ENCODE measurements around the gene ARMC7. TPM values are rescaled to one million over a fixed set of nuclear protein-coding genes. Genes with fewer than 3 reads are reported as not detected.

Gene ARMC7
- total and polyA plus RNA-seq, 10 of the 15 experiments (the other 5 are each of a cell fraction or from before 2014, with no cell fraction given) = 1.5 to 19.8 (median 6.3) TPM

- TF ChIP-seq, protein P1, sequence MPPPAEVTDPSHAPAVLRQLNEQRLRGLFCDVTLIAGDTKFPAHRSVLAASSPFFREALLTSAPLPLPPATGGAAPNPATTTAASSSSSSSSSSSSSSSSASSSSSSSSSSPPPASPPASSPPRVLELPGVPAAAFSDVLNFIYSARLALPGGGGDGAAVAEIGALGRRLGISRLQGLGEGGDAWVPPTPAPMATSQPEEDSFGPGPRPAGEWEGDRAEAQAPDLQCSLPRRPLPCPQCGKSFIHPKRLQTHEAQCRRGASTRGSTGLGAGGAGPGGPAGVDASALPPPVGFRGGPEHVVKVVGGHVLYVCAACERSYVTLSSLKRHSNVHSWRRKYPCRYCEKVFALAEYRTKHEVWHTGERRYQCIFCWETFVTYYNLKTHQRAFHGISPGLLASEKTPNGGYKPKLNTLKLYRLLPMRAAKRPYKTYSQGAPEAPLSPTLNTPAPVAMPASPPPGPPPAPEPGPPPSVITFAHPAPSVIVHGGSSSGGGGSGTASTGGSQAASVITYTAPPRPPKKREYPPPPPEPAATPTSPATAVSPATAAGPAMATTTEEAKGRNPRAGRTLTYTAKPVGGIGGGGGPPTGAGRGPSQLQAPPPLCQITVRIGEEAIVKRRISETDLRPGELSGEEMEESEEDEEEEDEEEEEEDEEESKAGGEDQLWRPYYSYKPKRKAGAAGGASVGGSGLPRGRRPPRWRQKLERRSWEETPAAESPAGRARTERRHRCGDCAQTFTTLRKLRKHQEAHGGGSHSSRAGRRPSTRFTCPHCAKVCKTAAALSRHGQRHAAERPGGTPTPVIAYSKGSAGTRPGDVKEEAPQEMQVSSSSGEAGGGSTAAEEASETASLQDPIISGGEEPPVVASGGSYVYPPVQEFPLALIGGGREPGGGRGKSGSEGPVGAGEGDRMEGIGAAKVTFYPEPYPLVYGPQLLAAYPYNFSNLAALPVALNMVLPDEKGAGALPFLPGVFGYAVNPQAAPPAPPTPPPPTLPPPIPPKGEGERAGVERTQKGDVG (CRISPR knock-in tag; IDR thresholded peaks at IDR 0.05) = no peak
- no peak for TF ChIP-seq ESRRA (IDR thresholded peaks at IDR 0.05; ENCODE audit: low read length)
- TF ChIP-seq CEBPB (IDR thresholded peaks at IDR 0.05; ENCODE audit: borderline replicate concordance in 1 of 2, low read depth in 2 of 2, low read length in 2 of 2) = no peak
- TF ChIP-seq ETV6 (conservative IDR thresholded peaks at IDR 0.05 in 1 of 2, IDR thresholded peaks at IDR 0.05 in 1 of 2; ENCODE audit: borderline replicate concordance in 1 of 2, low read depth in 1 of 2) = no peak
- TF ChIP-seq, protein P2, sequence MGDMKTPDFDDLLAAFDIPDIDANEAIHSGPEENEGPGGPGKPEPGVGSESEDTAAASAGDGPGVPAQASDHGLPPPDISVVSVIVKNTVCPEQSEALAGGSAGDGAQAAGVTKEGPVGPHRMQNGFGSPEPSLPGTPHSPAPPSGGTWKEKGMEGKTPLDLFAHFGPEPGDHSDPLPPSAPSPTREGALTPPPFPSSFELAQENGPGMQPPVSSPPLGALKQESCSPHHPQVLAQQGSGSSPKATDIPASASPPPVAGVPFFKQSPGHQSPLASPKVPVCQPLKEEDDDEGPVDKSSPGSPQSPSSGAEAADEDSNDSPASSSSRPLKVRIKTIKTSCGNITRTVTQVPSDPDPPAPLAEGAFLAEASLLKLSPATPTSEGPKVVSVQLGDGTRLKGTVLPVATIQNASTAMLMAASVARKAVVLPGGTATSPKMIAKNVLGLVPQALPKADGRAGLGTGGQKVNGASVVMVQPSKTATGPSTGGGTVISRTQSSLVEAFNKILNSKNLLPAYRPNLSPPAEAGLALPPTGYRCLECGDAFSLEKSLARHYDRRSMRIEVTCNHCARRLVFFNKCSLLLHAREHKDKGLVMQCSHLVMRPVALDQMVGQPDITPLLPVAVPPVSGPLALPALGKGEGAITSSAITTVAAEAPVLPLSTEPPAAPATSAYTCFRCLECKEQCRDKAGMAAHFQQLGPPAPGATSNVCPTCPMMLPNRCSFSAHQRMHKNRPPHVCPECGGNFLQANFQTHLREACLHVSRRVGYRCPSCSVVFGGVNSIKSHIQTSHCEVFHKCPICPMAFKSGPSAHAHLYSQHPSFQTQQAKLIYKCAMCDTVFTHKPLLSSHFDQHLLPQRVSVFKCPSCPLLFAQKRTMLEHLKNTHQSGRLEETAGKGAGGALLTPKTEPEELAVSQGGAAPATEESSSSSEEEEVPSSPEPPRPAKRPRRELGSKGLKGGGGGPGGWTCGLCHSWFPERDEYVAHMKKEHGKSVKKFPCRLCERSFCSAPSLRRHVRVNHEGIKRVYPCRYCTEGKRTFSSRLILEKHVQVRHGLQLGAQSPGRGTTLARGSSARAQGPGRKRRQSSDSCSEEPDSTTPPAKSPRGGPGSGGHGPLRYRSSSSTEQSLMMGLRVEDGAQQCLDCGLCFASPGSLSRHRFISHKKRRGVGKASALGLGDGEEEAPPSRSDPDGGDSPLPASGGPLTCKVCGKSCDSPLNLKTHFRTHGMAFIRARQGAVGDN (IDR thresholded peaks at IDR 0.05) = peak; percentile 84
- TF ChIP-seq EZH2 (IDR thresholded peaks at IDR 0.05; ENCODE audit: borderline replicate concordance, control insufficient read depth, low read depth, low read length) = no peak
- TF ChIP-seq ZZZ3 (IDR thresholded peaks at IDR 0.05; ENCODE audit: control insufficient read depth, insufficient read length, low read depth) = no peak
- no peak for TF ChIP-seq ATF2 (IDR thresholded peaks at IDR 0.05; ENCODE audit: low read length)
- peak; percentile 74; the same call in 1 of the 2 replicates for TF ChIP-seq HDGF (IDR thresholded peaks at IDR 0.05)
- TF ChIP-seq SUZ12 (IDR thresholded peaks at IDR 0.05; ENCODE audit: unreplicated experiment) = no peak
- TF ChIP-seq HDAC6 (IDR thresholded peaks at IDR 0.05; ENCODE audit: unreplicated experiment) = peak; percentile 95
- peak; percentile 76 for TF ChIP-seq YY1 (IDR thresholded peaks at IDR 0.05; ENCODE audit: low read depth, low read length)
- no peak for TF ChIP-seq TARDBP (IDR thresholded peaks at IDR 0.05; ENCODE audit: borderline replicate concordance)
- 0 out of 4 replicates have a peak, but pooled peaks of 1 of the 2 experiments have one; percentile 16 for TF ChIP-seq IKZF2 (IDR thresholded peaks at IDR 0.05)
- no peak; the same call in 1 of the 2 replicates for TF ChIP-seq NFIC (IDR thresholded peaks at IDR 0.05; ENCODE audit: low read depth, low read length)
- peak; percentile 96 for TF ChIP-seq POU2F2 (IDR thresholded peaks at IDR 0.05; ENCODE audit: borderline replicate concordance, low read depth, low read length)
- TF ChIP-seq, protein P3, sequence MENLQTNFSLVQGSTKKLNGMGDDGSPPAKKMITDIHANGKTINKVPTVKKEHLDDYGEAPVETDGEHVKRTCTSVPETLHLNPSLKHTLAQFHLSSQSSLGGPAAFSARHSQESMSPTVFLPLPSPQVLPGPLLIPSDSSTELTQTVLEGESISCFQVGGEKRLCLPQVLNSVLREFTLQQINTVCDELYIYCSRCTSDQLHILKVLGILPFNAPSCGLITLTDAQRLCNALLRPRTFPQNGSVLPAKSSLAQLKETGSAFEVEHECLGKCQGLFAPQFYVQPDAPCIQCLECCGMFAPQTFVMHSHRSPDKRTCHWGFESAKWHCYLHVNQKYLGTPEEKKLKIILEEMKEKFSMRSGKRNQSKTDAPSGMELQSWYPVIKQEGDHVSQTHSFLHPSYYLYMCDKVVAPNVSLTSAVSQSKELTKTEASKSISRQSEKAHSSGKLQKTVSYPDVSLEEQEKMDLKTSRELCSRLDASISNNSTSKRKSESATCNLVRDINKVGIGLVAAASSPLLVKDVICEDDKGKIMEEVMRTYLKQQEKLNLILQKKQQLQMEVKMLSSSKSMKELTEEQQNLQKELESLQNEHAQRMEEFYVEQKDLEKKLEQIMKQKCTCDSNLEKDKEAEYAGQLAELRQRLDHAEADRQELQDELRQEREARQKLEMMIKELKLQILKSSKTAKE (IDR thresholded peaks at IDR 0.05; ENCODE audit: low read depth, poor library complexity, severe bottlenecking) = peak; percentile 75
Observed at GRCh38 chr17:75154195-75155106, 44.7 kb downstream of the ARMC7 start, which contains the start of gene JPT1 (continued).

Data from GM12878 (cell line).